ENCODE measurements around the gene PCDHGC5. TPM values are rescaled to one million over a fixed set of nuclear protein-coding genes. Genes with fewer than 3 reads are reported as not detected.

The PCDHGC5 gene
- total and polyA plus RNA-seq, 9 of the 15 experiments (the other 6 are each of a cell fraction or from before 2014, with no cell fraction given) = not detected

DNA sequence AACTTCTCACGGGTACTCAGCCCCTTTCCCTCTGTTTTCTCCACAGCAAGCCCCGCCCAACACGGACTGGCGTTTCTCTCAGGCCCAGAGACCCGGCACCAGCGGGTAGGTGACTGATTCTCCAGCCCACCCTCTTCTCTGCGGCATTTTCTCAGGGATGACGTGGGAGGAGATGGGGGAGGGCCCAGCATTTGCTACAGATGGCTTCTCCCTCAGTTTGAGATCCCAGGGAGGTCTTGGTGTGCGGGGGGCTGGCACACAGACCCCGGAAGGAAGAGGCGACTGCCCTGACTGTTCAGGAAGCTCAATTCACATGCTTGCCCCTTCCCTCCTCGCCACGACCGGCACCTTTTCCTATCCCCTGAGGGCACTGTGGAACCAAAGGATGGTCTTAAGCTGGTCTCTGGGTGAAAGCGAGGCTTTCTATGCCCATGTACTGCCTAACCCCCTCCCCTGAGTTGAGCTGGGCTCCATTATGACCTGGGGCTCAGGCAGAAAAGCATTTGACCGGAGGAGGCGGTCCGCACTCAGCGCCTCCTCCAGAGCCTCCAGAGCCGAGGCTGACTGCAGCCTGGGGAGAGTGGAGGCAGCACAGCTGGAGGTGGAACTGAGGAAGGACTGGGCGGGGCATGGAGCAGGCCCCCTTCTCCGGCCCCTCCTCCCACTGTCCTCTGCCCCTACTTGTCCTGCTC lies 6.0 kb downstream of the PCDHGC5 start:
- Histone ChIP-seq H3K4me2 (ENCODE audit: insufficient read depth, low read length) (no peak overlapping the region), H3K27me3 (ENCODE audit: control insufficient read depth in 2 of 2, insufficient read depth in 2 of 2, low read length in 2 of 2) (peaks cover 24 to 65% of the 10 kb centered on the region in 2 experiments), H3K9me1 (ENCODE audit: control insufficient read depth, insufficient read depth, low read length) (no peaks in the 10 kb centered on the region), H3K4me1 (replicated peaks in 1 of 2; ENCODE audit: control insufficient read depth in 2 of 2, insufficient read depth in 2 of 2, low read length in 2 of 2) (peaks cover 0 to 15% of the 10 kb centered on the region in 2 experiments; a peak in 1 of 5 replicates), H3K9ac (ENCODE audit: insufficient read depth in 1 of 2, low read depth in 2 of 2, low read length in 2 of 2) (no peak overlapping the region), H3K27ac (ENCODE audit: extremely low read depth, low read depth, low read length) (no peak overlapping the region), H4K20me1 (replicated peaks; ENCODE audit: control insufficient read depth, insufficient read depth, low read length) (0 out of 2 replicates have a peak, but pooled peaks cover 5% of the 10 kb centered on the region), H3K9me3 (replicated peaks; ENCODE audit: control insufficient read depth, insufficient read depth, low read depth, low read length) (no peaks in the 10 kb centered on the region), H2AFZ (ENCODE audit: low read depth, low read length) (no peak overlapping the region), H3K79me2 (ENCODE audit: control insufficient read depth, insufficient read depth, low read length) (no peaks in the 10 kb centered on the region), H3K36me3 (ENCODE audit: control insufficient read depth, insufficient read depth, low read length) (no peaks in the 10 kb centered on the region), H3K4me3 (no peak overlapping the region)
- CTCF ChIA-PET (ENCODE audit: low intra/inter-chr PET ratio) = no interaction called here
- no peak for TF ChIP-seq THAP7 (CRISPR knock-in tag; IDR thresholded peaks at IDR 0.05)
- no peak for TF ChIP-seq ZNF740 (CRISPR knock-in tag; IDR thresholded peaks at IDR 0.05)
- no peak for TF ChIP-seq ZNF740 (tag; IDR thresholded peaks at IDR 0.05)
- 0% methylated on average over 21 of the region's 22 CpGs for WGBS (ENCODE audit: insufficient coverage, low coverage, missing lambda C conversion rate)
- BruUV-seq (replicated peaks) = no TSS peak
- POLR2A ChIA-PET = interaction anchor here (1.5 to 1.6 kb wide), 2 partner anchors 13 to 20 kb away, joined by 3 to 4 read pairs; no protein-coding TSS in a partner anchor
- intact Hi-C loops (cut with micrococcal nuclease) (no loop called here), in situ Hi-C loops (cut with MboI) (no loop called here)
- DNase-seq (ENCODE audit: extremely low read depth in 1 of 4, low spot score in 3 of 4) = no peak
- no peak for FAIRE-seq
- peak; percentile 48 for ATAC-seq

Data from K562 (cell line).